Left lung (tissue), 10 donors: ENCODE measurements around the gene ZNF358. TPM values are rescaled to one million over a fixed set of nuclear protein-coding genes. Genes with fewer than 3 reads are reported as not detected.
A peak's percentile ranks its signal among the peaks of the same experiment; 100 is the strongest.

Experiments used
- ATAC-seq: fragments of 200-7000 bp; cut with Tn5 transposase; one replicate; pipeline ENCODE4 v1.9.1; 2020; ENCODE audit warnings: moderate library complexity
- DNase-seq, 4 donors: peaks; one replicate each; pipeline ENCODE4 v3.0.0-alpha.2; 2013 to 2020
- H3K27ac ChIP-seq, 2 donors: fragments of 200-600 bp; sonication (generic) in 1 of 2; one replicate each; pipeline versions ENCODE4 v1.5.0 to v1.8.0; 2020 to 2021
- H3K27me3 ChIP-seq, 2 donors: fragments of 200-600 bp; sonication (generic) in 1 of 2; one replicate each; pipeline versions ENCODE4 v1.5.0 to v1.8.0; 2020 to 2021
- H3K36me3 ChIP-seq, 2 donors: fragments of 200-600 bp; sonication (generic) in 1 of 2; one replicate each; pipeline versions ENCODE4 v1.5.0 to v1.8.0; 2020 to 2021
- H3K4me1 ChIP-seq, 2 donors: fragments of 200-600 bp; one replicate each; pipeline ENCODE4 v1.8.0; 2021
- H3K4me3 ChIP-seq, 2 donors: fragments of 200-600 bp; sonication (generic) in 1 of 2; one replicate each; pipeline versions ENCODE4 v1.5.0 to v1.8.0; 2020 to 2021; ENCODE audit warnings: mild to moderate bottlenecking in 1 of 2
- H3K9me3 ChIP-seq, 2 donors: fragments of 200-600 bp; sonication (generic) in 1 of 2; one replicate each; pipeline versions ENCODE4 v1.5.0 to v1.8.0; 2020 to 2021
- intact Hi-C, 2 donors: fragments of 100-400 bp; cut with DNase I; formaldehyde crosslinking; loops; one replicate each; pipeline versions ENCODE4 v1.11.2 to v1.14.2; 2022
- polyA plus RNA-seq, 6 donors: library from polyadenylated mRNA; unstranded; fragments of 120-200 nt; gene quantifications; one replicate each; pipeline ENCODE4 v1.2.1, GENCODE V29; 2013; ENCODE audit not compliant: insufficient read length in 6 of 6
- total RNA-seq, 2 donors: library from RNA; stranded (reverse); fragmentation: NEBNext Ultra II Directional; extraction: Animal tissue kit (Norgen Biotek cat#: 25700); gene quantifications; one replicate each; pipeline ENCODE4 v1.2.1, GENCODE V29; 2021
- TF ChIP-seq, protein P1 (sequence below), 2 donors: fragments of 200-600 bp; sonication (generic) in 1 of 2; IDR thresholded peaks; one replicate each; pipeline versions ENCODE4 v1.5.0 to v1.8.0; 2021; ENCODE audit warnings: antibody characterized with exemption in 2 of 2
- donor health status: DM: no; HTN: yes; CAD: no.
- donor health status: DM: no; HTN: no; CAD: no.

The ZNF358 gene
- total and polyA plus RNA-seq, 8 donors: 36.9 to 56.1 (median 45.3) TPM

- Histone ChIP-seq H3K9me3 (no peaks in the 10 kb centered on the region), H3K27ac (peak overlapping the region in 1 of 2 donors; percentile 95), H3K4me1 (peaks cover 0 to 50% of the 10 kb centered on the region in 2 donors), H3K27me3 (no peaks in the 10 kb centered on the region), H3K4me3 (no peak overlapping the region), H3K36me3 (peaks cover 0 to 72% of the 10 kb centered on the region in 2 donors)
- no peak for DNase-seq
- intact Hi-C loops: no loop called here
- ATAC-seq: no peak
- TF ChIP-seq, protein P1, sequence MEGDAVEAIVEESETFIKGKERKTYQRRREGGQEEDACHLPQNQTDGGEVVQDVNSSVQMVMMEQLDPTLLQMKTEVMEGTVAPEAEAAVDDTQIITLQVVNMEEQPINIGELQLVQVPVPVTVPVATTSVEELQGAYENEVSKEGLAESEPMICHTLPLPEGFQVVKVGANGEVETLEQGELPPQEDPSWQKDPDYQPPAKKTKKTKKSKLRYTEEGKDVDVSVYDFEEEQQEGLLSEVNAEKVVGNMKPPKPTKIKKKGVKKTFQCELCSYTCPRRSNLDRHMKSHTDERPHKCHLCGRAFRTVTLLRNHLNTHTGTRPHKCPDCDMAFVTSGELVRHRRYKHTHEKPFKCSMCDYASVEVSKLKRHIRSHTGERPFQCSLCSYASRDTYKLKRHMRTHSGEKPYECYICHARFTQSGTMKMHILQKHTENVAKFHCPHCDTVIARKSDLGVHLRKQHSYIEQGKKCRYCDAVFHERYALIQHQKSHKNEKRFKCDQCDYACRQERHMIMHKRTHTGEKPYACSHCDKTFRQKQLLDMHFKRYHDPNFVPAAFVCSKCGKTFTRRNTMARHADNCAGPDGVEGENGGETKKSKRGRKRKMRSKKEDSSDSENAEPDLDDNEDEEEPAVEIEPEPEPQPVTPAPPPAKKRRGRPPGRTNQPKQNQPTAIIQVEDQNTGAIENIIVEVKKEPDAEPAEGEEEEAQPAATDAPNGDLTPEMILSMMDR (IDR thresholded peaks at IDR 0.05): no peak
These were observed 31.3 kb downstream of the ZNF358 start for GRCh38 chr19:7547159-7547558.

GRCh38 chr19:7549429-7550148 lies 33.7 kb downstream of the ZNF358 start:
- Histone ChIP-seq H3K4me1 (peaks cover 0 to 28% of the 10 kb centered on the region in 2 donors), H3K9me3 (no peaks in the 10 kb centered on the region), H3K27me3 (no peaks in the 10 kb centered on the region), H3K27ac (no peak overlapping the region), H3K4me3 (no peak overlapping the region), H3K36me3 (peaks cover 0 to 71% of the 10 kb centered on the region in 2 donors)
- TF ChIP-seq, protein P1 (IDR thresholded peaks at IDR 0.05): no peak
- no peak for ATAC-seq
- no peak for DNase-seq
- intact Hi-C loops: no loop called here

DNA sequence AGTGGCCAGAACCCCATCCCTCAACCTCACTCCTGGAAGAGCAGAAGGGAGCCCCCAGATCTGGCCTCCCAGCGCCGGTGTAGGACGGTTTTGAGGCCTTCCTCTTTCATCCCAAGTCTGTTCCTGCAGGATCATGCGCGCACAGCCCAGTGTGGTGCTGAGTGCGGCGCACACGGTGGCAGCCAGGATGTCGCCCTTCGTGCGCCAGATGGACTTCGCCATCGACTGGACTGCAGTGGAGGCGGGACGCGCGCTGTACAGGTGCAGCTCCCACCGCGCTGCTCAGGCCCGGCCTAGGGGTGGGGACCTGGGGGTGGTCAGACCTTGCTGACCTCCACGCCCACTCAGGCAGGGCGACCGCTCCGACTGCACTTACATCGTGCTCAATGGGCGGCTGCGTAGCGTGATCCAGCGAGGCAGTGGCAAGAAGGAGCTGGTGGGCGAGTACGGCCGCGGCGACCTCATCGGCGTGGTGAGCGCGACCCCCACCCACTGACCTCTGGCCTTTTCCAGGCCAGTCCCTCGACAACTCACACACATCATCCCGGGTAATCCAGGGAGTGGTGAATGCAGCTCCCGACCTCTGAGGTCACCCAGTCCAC lies 34.4 kb downstream of the ZNF358 start:
- peaks cover 0 to 21% of the 10 kb centered on the region in 2 donors for H3K4me1 ChIP-seq

GRCh38 chr19:7550987-7551761 lies 35.3 kb downstream of the ZNF358 start:
- TF ChIP-seq, protein P1 (IDR thresholded peaks at IDR 0.05): no peak
- DNase-seq: peak; percentile 48 to 88 (median 80)
- no peaks in the 10 kb centered on the region for H3K9me3 ChIP-seq
- H3K4me1 ChIP-seq: peaks cover 0 to 14% of the 10 kb centered on the region in 2 donors
- intact Hi-C loops: no loop called here
- peak overlapping the region in 1 of 2 donors; percentile 27 for H3K4me3 ChIP-seq
- ATAC-seq: peak; percentile 96
- no peaks in the 10 kb centered on the region for H3K27me3 ChIP-seq
- H3K27ac ChIP-seq: no peak overlapping the region
- H3K36me3 ChIP-seq: peaks cover 0 to 71% of the 10 kb centered on the region in 2 donors

More for the DNA sequence above, 34.4 kb downstream of the ZNF358 start:
- TF ChIP-seq, protein P1 (IDR thresholded peaks at IDR 0.05): no peak
- ATAC-seq (no peak), DNase-seq (peak in 1 of 4 donors; percentile 74)
- Histone ChIP-seq H3K4me3 (no peak overlapping the region), H3K9me3 (no peaks in the 10 kb centered on the region), H3K27ac (no peak overlapping the region), H3K27me3 (no peaks in the 10 kb centered on the region), H3K36me3 (peaks cover 0 to 71% of the 10 kb centered on the region in 2 donors)
- intact Hi-C loops: no loop called here

DNA sequence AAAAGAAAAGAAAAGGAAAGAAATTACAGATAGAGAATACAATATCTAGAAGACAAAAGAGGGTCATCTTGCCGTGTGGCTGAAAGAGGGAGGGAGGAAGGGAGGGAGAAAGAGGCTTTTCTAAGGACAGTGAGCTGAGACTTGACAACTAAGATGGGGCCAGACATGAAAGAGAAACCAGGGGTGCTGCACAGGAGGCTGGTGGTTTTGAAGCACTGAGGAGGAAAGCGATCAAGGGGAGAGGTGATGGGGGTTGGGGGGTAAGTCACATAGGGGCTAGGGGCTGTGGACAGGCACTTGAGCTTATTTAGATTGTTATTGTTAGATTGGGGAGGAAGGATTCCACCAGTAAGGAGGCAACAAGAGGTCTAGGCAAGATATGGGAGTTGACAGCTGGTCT lies 36.9 kb downstream of the ZNF358 start:
- no peak overlapping the region for H3K27ac ChIP-seq
- peaks cover 0 to 80% of the 10 kb centered on the region in 2 donors for H3K36me3 ChIP-seq
- H3K4me1 ChIP-seq: peaks cover 0 to 4% of the 10 kb centered on the region in 2 donors
- TF ChIP-seq, protein P1 (IDR thresholded peaks at IDR 0.05): no peak
- no peak overlapping the region for H3K4me3 ChIP-seq
- ATAC-seq (no peak), DNase-seq (no peak)
- no peaks in the 10 kb centered on the region for H3K9me3 ChIP-seq
- no peaks in the 10 kb centered on the region for H3K27me3 ChIP-seq
- intact Hi-C loops: no loop called here
